HG02642 (cell line): ENCODE results near the gene CNGB1.
"Not testable (repeated sequence)": the region's sequence is repeated elsewhere in the genome, so short reads cannot be mapped to it uniquely, and the experiment has no call there.

Experiments used
- ATAC-seq: cut with Tn5 transposase; IDR thresholded peaks from one replicate; pipeline ENCODE4 v1.9.1; 2021; ENCODE audit warnings: mild to moderate bottlenecking; ENCODE audit not compliant: unreplicated experiment, poor library complexity

CNGB1 gene

GRCh38 chr16:57842601-57843000 is 128.3 kb downstream of the CNGB1 start:
- ATAC-seq = no peak

GRCh38 chr16:57840833-57841232 is 130.1 kb downstream of the CNGB1 start:
- ATAC-seq = no peak

- no peak for ATAC-seq
These were observed 132.8 kb downstream of the CNGB1 start for GRCh38 chr16:57838161-57838560.

- ATAC-seq = no peak
These were observed 133.4 kb downstream of the CNGB1 start for GRCh38 chr16:57837305-57838125.

GRCh38 chr16:57835439-57835838 is 135.5 kb downstream of the CNGB1 start:
- not testable (repeated sequence) for ATAC-seq

- no peak for ATAC-seq
These were observed 136.0 kb downstream of the CNGB1 start for GRCh38 chr16:57834936-57835335.
